GM21619 (cell line): ENCODE results near the gene SHC1.

Experiments
- ATAC-seq: cut with Tn5 transposase; IDR thresholded peaks from one replicate; pipeline ENCODE4 v1.9.1; 2021; ENCODE audit not compliant: unreplicated experiment

Gene SHC1

DNA sequence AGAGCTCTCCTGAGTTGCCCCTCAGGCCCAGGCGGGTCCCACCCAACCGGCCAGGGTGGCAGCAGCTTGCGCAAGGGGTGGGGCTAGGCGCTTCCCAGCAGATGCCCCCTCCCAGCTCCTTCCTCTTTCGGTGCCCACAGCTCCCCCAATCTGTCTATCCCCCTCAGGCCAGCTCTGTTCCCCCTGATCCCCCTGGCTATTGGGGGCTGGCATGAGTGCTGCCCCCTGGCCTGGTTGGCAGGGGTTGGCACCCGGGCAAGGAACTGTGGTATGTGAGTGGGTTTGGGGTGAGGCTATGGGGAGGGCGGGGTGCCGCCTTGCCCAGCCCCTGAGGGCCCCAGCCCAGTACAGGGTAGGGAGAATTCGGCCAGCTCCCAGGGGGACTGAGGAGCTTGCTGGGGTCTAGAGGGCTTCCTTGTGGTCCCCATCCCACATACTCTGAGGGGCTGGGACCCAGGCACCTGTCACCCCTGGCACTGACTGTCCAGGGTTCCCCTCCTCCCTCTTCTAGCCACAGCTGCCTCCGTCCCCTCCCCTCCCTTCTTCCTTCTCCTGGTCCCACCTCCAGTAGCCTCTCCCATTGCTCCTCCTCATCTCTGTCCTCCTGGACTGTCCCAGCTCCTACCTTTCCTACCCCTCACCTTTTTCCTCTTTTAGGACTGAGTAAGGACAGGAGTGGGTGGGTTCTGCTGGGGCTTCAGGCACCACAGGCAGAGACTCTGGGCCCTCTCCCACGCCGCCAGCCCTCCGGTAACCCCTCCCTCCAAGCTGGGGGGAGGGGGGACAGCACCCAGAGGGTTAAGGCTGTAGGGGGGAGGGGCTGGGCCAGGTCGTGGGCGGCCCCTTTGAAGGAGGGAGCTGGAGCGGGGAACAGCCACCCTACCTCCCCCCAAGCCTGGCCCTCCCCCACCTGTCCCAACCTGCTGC, 37.7 kb upstream of the SHC1 start:
- ATAC-seq = no peak

DNA sequence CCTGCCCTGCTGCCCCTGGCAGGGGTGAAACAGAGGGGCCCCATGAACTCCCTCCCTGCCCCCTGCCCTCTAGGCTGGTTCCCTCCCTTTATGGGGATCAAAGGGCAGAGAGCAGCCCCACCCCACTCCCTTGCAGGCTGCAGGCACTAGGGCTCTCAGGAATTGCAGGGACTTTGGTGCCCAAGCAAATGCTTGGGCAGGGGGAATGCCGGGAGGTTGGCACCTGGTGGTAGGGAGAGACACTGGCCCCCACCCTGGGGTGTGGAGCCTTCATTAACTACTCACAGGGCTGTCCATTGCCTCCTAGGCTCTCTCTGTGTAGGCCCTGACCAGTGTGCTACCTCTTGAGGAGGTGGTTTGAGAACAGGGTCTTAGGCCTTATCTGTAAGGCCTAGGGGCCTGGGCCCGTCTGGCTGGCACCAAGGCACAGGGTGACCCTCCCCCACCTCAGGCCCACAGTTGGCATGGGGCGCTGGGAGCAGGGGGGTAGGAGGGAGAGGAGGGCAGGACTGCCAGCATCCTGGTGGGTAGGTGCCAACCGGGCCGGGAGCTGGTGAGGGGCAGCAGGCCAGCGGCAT, 36.8 kb upstream of the SHC1 start:
- ATAC-seq = no peak

DNA sequence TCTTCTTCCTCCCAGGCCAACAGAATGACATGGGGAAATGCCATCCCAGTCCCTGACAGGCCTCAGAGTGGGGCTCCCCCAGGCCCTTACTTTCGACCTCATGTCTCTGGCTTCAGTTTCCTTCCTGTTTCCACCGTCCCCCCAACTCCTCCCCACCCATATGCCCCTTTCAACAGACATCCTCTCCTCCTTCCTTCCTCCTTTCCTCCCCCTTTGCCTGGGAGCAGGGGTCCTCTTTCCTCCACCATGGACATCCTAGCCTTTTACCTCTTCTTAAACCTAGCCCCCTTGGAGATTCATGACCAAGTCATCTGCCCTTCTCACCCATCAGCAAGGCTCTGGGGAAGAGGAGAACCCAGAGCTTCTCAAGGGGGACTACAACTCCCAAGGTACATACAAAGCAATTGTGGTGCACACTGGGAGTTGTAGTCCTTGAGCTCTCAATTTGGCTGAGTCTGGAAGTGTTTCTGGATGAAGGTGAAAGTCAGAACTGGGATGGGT, 36.1 kb upstream of the SHC1 start:
- no peak for ATAC-seq

DNA sequence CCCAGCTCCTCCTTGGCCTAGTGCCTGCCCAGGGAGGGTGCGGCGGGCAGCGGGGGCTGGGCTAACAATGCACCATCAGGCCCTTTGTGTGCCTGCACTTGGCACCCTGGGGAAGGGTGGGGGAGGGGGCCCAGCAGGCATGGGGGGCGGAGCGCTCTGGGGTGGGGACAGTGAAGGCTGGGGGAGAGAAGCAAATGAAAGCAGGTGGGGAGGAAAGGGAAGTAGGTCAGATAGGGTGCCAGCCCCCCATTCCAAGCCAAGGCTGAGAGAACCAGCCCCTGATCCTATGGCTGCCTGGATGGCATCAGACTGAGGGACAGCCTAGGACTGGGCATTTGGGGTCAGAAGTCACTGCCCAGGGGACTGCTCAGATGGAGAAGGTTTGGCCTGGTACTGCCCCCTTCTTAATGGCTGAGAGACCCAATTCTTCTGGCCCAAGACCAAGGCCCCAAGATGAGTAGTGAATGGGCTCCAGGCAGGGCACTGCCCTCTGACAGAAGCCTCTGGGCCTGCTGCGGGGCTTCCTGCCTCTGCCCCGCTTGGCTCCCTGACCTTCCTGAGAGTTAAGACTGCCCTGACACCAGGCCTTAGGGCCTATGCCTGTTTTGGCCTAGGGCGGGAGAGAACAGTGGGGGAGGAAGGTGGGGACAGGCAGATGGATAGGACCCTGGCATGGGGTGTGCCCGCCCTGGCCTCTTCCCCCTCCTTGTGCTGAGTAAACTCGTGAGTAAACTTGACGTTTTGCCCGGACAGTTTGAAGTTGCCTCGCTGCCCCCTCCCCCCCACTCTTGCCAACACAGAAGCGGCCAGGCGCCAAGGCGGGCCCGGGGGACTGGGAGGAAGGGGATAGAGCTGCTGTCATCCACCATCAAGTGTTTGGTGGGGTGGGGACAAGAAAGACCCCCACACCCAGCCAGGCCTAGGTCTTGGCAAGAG, 34.8 kb upstream of the SHC1 start:
- ATAC-seq = no peak

DNA sequence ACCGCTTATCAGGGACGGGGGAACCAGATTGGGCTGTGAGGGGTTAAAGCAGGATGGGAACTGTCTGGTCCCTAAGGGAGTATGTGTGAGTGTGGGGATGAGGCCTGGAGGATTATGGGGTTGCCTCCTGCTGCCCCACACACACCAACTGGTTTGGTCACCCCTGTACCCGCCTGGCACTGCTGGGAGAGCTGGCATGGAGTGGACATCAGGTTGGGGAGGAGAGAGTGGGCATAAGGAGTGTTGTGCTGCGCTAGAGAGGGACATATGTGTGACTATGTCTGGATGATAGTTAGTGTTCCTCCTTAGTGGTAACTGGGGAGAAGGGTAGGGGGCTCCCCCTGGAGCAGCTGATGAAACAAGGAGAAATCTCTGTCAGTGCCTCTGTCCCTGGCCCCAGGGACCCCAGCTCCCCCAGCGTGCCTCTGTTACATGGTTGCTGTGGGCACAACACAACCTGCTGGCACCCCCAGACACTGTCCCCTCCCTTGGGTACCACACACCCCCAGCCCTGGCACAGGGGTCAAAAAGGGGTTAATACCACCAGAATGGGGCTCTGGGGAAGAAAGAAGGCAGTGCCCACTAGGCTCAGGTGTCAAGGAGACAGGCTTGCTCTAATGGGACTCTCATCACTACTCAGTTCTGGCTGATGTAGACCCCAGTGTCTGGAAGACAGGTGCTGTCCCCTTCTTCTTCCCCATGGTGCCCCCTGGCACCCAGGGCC, 34.0 kb upstream of the SHC1 start:
- ATAC-seq = no peak

DNA sequence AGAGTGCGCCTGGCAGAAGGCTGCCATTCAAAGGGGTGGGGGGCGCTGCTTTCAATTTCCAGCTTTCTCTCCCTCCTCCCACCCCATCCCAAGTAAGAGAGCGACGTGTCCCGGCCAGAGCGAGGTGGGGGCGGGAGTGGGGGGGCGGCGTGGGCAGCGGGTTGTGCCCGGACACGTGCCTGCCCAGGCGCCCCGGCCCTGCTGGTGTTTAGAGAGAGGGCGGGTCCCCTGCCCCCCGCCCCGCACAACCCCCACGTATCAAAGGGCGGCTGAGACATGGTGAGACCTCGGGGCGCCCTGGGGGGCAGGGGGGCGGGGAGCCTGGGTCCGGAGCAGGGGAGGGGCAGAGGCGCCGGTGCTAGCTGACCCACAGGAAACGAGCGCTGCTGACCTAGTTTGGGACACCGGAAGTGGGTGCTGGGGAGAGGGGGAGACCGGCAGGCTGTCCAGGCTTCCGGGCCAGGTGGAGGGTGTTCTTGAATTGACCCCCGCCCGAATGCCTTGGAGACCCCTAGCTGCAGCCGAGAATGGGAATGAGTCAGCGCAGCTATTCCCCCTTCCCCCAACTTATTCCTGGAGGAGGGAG, 33.3 kb upstream of the SHC1 start:
- no peak for ATAC-seq

DNA sequence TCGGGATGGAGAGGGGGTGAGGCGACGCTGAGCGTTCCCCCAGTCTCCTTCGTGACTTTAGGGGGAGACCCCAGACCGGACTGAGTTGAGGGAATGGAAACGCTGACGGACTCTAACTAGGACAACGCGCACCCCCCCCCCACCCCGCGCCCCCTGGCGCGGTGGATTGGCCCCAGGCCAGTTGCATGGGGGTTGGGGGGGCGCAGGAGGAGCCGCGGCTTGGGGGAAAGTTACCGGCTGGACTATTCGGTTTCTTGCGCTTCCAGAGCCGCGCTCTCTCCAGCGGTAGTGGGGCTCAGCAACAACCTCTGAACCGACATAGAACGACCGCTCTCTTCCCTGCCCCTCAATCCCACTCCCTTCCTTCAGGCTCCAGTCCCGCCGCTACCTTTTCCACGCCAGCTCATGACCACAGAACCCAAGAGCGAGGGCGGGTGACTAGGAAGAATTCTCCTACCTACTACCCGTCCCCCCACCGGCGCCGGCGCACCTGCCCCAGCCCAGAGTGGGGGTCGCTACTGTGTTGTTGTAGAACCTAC, 32.7 kb upstream of the SHC1 start:
- ATAC-seq = no peak

DNA sequence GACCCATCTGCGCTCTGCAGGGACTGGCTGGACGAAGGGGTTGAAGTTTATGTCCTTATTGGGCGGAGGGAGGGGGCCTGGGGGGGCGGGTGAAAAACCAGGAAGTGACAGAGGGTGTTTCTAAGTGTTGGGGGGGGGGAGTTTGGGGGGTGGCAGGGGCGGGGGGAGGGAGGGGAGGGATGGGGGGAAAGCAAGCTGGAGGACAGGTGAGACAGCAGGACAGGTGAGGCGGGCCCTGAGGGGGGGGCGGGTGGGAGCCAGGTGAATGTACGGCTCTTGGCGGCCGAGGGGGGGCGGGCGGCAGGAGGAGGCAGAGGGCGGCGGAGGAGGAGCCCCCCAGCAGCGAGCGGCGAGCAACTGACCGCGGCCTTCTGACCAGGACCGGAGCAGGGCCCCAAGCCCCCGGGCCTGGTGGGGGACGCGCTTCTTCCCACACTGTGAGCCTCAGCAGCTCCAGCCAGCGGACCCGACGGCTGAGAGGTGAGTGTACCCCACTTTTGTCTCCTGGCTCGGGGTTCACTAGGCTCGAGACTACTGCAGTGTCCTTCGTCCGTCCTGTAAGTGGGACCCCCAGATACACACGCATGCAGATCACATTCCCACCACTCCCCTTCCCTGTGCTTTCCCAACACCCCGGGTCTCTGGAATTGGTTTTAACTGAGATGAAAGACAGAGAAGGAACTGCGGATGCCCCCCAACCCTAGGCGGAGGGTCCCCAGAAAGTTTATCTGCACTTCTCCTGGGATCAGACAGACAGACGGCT, 32.1 kb upstream of the SHC1 start, which contains the start of gene ZBTB7B:
TSS of gene ZBTB7B (plus strand) at position 339 of the 763 bp plus-strand sequence. CDS start 11,859 bp downstream, outside the sequence.
- no peak for ATAC-seq

DNA sequence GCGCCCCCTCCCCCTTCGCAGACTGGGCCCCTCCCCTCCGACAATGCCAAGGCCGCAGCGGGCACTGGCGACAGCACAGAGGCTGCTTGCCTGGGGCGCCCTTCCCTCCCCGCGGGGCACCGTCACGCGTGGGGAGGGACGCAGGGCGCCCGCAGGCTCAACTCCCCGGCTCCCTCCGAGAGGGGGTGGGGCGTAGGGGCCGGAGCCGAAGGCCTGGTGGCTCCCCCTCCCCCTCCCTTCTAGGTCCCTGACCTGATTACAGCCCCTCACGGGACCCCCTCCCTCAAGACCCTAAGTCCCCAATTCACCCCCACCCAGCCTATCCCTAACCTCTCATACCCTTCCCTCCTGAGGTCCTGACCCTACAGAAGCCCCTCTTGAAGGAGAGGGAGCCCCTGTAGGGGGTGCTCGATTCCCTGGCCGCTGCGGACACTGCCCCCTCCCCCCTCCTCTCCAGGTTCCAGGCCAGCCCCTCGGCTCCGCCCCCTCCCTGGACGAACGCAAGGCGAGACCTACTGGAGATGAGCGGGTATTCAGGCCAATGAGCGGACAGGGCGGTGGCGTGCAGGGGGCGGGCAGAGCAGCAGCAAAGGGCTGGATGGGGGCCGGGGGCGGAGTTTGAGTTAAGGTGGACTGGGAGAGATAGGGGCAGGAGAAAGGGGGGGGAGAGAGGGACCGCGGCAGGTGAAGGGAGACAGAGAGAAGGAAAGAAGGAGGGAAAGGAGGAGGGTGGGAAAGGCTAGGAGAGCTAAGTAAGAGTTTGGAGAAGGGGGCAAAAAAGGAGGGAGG, 31.3 kb upstream of the SHC1 start:
- peak; percentile 44 for ATAC-seq

DNA sequence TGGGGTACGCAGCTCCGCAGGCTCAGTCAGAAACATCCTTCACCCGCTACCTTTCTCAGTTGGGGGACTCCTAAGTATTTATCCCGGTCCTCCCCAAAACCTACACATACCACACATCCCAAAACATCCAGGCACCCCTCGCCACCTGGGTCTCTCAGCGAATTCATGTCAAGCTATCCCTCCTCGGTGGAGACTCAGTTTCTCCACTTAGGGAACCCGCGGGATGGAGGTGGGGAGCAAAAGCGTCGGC, 30.8 kb upstream of the SHC1 start:
- ATAC-seq = no peak

DNA sequence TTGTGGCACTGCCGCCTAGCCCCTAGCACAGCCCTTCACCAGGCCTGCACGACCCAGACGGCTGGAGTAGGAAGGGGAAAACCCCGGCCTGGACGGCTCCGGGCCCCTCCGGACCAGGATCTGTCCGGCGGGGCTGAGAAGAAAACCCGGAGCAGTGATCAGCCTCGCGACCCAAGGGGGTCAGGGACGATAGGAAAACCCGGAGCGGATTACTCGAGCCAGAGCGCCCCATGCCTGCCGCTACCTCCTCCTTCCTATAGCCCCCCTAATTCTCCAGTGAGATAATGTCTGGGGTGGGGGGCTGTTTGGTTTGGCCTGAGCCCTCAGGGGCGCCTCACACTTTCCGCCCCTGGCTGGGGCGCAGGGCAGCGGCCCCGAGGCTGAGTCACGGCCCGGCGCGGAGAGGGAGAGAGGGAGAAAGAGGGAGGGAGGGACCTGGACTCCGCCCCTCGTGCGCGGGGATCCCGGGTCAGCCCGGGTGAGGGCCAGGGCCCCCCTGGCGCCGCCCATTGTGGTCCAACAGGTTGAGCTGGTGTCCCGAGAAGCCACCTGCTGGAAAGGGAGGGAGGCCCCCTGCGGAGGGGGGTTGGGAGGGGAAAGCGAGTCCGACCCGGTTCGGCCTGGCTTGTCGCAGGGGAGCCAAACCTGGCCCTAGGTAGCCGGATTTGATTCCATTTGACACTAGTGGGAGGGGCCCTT, 30.3 kb upstream of the SHC1 start:
- ATAC-seq = peak; percentile 36

DNA sequence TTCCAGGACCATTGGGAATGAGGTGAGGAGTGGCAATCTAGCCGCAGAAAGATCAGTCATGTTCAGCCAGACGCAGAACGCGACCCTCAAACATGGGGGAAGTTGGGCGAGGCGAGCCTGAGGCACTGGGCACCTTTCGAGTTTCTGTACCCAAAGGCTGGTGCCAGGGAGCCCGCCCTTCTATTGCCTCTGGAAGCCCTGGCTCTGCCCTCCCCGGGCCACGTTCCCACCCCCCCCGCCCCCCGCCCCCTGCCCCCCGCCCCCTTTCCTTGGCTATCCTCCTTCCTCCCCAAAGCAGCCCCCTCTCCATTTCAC, 29.8 kb upstream of the SHC1 start:
- no peak for ATAC-seq

DNA sequence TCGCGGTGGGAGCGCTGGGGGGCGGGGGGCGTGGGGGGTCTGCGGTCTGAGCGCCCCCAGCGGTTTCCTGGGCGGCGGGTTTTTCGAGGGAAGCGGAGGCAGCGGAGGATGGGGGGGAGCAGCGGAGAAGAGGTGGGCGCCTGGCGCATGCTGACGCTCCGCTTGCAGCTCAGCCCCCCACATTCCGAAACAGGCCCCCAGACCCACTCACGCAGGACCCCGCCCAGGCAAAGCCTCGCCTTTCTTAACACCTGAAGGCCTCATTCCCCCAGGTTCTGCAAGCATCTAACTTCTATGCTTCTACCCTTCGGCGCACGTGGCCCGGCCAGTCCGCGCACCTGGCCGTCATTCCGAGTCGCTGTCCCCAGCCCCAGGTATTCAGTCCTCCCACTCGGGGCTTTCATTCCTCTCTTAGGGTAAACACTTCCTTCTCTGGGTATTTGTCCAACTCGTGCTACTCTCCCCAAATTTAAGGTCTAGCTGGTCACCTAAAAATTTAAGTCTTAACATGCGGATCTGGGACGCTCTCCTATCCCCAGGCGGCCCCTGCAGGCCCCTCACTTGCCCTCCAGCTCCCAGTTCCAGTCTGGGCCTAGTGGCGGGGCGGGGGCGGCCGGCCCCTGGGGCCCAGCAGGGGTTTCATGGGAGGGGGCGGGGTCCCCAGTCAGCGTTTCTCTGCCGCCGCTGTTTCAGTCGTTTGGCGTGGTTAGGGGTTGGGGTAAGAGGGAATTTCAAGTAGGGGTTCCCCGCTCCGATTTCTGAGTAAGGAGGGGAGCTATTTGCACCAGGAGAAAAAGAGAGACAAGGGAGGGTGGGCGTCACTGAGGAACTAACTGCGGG, 29.2 kb upstream of the SHC1 start:
- ATAC-seq = no peak

DNA sequence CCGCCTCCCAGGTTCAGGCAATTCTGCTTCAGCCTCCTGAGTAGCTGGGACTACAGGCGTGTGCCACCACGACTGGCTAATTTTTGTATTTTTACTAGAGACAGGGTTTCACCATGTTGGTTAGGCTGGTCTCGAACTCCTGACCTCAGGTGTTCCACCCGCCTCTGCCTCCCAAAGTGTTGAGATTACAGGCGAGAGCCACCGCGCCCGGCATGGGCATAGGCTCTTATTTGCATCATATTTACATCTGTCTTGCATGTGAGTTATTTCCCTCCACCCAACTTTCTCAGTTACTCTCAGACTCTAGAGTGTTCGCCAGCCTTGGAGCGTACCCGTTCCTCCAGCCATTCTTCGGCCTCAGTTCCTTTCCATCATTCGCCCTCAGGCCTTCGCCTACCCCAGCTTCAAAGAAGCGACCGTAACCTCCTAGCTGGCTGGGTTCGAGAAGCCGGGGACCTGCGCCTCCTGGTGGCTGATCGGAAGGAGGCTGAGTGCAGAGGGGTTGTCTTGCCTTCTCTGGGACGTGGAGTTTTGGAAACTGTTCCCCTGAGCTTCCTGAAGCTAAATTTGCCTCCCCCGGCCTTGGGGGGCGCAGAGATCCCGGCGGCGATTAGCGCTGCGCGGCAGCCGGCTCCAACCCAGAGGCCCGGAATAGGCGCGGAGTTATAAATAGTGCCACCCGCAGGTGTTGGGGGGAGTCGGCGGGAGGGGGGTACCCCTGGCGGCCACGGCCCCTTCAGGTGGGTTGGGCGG, 28.4 kb upstream of the SHC1 start:
- no peak for ATAC-seq

DNA sequence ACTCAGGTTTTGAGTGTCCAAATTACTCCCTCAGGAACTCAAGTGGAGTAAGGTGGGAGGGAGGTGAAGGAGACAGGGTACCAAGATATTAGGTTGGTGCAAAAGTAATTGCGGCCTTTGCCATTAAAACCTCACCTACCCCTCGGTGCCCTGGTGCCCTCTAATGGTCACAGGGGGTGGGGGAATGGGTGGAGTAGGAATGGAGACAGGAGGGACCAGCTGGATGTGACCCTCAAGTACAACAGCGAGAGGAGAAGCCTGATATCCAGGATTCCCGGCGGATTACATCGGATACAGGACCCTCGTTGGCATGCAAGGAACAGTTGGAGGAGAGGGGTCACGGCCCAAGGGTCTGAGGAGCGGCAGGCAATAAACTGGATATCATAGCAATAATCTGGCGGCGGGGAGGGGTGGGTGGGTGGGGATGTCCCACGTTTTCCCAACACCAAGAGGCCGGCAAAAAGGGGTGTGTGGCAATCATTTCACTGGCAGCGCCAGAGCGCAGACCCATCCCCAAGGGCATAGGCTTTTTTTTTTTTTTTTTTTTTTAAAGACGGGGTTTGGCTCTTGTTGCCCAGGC, 27.7 kb upstream of the SHC1 start:
- no peak for ATAC-seq

DNA sequence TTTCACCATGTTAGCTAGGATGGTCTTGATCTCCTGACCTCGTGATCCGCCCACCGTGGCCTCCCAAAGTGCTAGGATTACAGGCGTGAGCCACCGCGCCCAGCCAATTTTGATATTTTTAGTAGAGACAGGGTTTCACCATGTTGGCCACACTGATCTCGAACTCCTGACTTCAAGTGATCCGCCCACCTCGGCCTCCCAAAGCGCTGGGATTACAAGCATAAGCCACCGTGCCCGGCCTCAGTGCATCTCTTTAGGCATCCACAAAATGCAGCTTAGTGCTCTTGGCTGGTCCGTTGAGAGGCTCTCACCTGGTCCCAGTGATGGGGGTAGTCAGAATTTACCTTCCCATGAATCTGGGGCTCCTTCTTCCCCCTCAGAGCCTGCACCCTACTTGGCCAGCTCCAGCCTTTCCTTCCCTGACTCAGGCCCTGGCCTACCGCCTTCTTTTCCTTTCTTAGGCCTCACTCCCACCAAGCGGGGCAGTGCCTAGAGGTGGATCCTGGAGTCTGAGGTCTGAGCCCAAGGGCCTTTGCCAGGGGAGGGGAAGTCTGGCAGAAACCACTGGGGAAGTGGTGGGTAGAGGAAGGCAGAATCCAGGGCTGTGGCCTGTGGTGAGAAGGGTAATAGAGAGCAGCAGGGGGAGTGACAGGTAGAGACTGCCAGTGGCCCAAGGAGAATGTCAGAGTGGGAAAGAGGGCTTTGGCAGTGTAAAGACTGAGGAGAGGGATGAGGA, 26.6 kb upstream of the SHC1 start:
- ATAC-seq = no peak
